ENCODE data around the gene CRYZL1.

CRYZL1 gene

GRCh38 chr21:33552093-33552998 is 89.2 kb downstream of the CRYZL1 start:
- no peak overlapping the region for H3K4me3 ChIP-seq (ENCODE audit: control insufficient read depth, low read depth, low read length)
- TF ChIP-seq CTCF (IDR thresholded peaks at IDR 0.05; ENCODE audit: control insufficient read depth, insufficient read depth, low read depth, low read length, missing control alignments) = no peak
- DNase-seq (ENCODE audit: low read depth) = no peak

DNA sequence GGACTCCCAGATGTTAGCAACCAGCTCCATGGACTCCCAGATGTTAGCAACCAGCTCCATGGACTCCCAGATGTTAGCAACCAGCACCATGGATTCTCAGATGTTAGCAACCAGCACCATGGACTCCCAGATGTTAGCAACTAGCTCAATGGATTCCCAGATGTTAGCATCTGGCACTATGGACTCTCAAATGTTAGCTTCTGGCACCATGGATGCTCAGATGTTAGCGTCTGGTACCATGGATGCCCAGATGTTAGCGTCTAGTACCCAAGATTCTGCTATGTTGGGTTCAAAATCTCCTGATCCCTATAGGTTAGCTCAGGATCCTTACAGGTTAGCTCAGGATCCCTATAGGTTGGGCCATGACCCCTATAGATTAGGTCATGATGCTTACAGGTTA is 89.9 kb downstream of the CRYZL1 start:
- DNase-seq (ENCODE audit: low read depth) = no peak
- no peak overlapping the region for H3K4me3 ChIP-seq (ENCODE audit: control insufficient read depth, low read depth, low read length)
- no peak for TF ChIP-seq CTCF (IDR thresholded peaks at IDR 0.05; ENCODE audit: control insufficient read depth, insufficient read depth, low read depth, low read length, missing control alignments)

DNA sequence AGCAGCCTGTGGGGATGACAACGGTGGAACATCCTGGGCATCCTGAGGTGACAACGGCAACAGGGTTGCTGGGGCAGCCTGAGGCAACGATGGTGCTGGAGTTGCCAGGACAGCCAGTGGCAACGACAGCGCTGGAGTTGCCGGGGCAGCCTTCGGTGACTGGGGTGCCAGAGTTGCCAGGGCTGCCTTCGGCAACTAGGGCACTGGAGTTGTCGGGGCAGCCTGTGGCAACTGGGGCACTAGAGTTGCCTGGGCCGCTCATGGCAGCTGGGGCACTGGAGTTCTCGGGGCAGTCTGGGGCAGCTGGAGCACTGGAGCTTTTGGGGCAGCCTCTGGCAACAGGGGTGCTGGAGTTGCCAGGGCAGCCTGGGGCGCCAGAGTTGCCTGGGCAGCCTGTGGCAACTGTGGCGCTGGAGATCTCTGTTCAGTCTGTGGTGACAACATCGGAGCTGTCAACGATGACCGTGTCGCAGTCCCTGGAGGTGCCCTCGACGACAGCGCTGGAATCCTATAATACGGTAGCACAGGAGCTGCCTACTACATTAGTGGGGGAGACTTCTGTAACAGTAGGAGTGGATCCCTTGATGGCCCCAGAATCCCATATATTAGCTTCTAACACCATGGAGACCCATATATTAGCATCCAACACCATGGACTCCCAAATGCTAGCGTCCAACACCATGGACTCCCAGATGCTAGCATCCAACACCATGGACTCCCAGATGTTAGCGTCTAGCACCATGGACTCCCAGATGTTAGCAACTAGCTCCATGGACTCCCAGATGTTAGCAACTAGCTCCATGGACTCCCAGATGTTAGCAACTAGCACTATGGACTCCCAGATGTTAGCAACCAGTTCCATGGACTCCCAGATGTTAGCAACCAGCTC is 90.5 kb downstream of the CRYZL1 start:
- H3K4me3 ChIP-seq (ENCODE audit: control insufficient read depth, low read depth, low read length) = no peak overlapping the region
- TF ChIP-seq CTCF (IDR thresholded peaks at IDR 0.05; ENCODE audit: control insufficient read depth, insufficient read depth, low read depth, low read length, missing control alignments) = no peak
- DNase-seq (ENCODE audit: low read depth) = no peak

DNA sequence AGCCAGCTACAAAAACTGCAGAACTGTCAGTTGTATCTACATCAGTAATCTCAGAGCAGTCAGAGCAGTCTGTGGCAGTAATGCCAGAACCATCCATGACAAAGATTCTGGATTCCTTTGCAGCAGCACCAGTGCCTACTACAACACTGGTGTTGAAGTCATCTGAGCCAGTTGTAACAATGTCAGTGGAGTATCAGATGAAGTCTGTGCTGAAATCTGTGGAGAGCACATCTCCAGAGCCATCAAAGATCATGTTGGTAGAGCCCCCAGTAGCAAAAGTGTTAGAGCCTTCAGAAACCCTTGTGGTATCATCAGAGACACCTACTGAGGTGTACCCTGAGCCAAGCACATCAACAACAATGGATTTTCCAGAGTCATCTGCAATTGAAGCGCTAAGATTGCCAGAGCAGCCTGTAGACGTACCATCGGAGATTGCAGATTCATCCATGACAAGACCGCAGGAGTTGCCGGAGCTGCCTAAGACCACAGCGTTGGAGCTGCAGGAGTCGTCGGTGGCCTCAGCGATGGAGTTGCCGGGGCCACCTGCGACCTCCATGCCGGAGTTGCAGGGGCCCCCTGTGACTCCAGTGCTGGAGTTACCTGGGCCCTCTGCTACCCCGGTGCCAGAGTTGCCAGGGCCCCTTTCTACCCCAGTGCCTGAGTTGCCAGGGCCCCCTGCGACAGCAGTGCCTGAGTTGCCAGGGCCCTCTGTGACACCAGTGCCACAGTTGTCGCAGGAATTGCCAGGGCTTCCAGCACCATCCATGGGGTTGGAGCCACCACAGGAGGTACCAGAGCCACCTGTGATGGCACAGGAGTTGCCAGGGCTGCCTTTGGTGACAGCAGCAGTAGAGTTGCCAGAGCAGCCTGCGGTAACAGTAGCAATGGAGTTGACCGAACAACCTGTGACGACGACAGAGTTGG is 91.4 kb downstream of the CRYZL1 start:
- no peak for DNase-seq (ENCODE audit: low read depth)
- no peak overlapping the region for H3K4me3 ChIP-seq (ENCODE audit: control insufficient read depth, low read depth, low read length)
- no peak for TF ChIP-seq CTCF (IDR thresholded peaks at IDR 0.05; ENCODE audit: control insufficient read depth, insufficient read depth, low read depth, low read length, missing control alignments)

- no peak for TF ChIP-seq CTCF (IDR thresholded peaks at IDR 0.05; ENCODE audit: control insufficient read depth, insufficient read depth, low read depth, low read length, missing control alignments)
- H3K4me3 ChIP-seq (ENCODE audit: control insufficient read depth, low read depth, low read length) = no peak overlapping the region
- no peak for DNase-seq (ENCODE audit: low read depth)
Measured at GRCh38 chr21:33546086-33546485, 95.5 kb downstream of the CRYZL1 start.

Measured in AG09309 (cell line).